ENCODE results near the gene OPA3. TPM values are rescaled to one million over a fixed set of nuclear protein-coding genes. Genes with fewer than 3 reads are reported as not detected.

OPA3 gene
- total RNA-seq, 1 experiment from 2014 or later = 10.1 TPM

GRCh38 chr19:45524575-45525129 lies 60.0 kb downstream of the OPA3 start (continued):
- TF ChIP-seq ZNF281 (CRISPR knock-in tag; IDR thresholded peaks at IDR 0.05) (no peak), MXD4 (CRISPR knock-in tag; IDR thresholded peaks at IDR 0.05; ENCODE audit: borderline replicate concordance) (no peak), CDX4 (CRISPR knock-in tag; IDR thresholded peaks at IDR 0.05; ENCODE audit: borderline replicate concordance) (no peak), ELF4 (CRISPR knock-in tag; IDR thresholded peaks at IDR 0.05; ENCODE audit: low read depth) (no peak), E2F4 (CRISPR knock-in tag; IDR thresholded peaks at IDR 0.05; ENCODE audit: borderline replicate concordance, low read depth) (no peak), JAZF1 (CRISPR knock-in tag; IDR thresholded peaks at IDR 0.05) (no peak), ZSCAN18 (CRISPR knock-in tag; IDR thresholded peaks at IDR 0.05) (no peak), ZNF263 (CRISPR knock-in tag; IDR thresholded peaks at IDR 0.05; ENCODE audit: low read depth) (no peak), RELA (CRISPR knock-in tag; IDR thresholded peaks at IDR 0.05; ENCODE audit: borderline replicate concordance) (no peak), SMAD3 (CRISPR knock-in tag; IDR thresholded peaks at IDR 0.05; ENCODE audit: borderline replicate concordance) (no peak), HMGA2 (CRISPR knock-in tag; IDR thresholded peaks at IDR 0.05) (no peak), MAX (CRISPR knock-in tag; IDR thresholded peaks at IDR 0.05) (no peak)

- ChIA-PET CTCF (interaction anchor here (0.9 to 1.2 kb wide), 3 partner anchors 29 to 154 kb away, joined by 3 to 4 read pairs (median 3); no protein-coding TSS in a partner anchor), POLR2A (no interaction called here)
- H3K27ac Mint-ChIP-seq = peak overlapping the region; percentile 91
- TF ChIP-seq OVOL2 (CRISPR knock-in tag; IDR thresholded peaks at IDR 0.05; ENCODE audit: borderline replicate concordance) = no peak
- peak; percentile 91 for TF ChIP-seq CTCF (IDR thresholded peaks at IDR 0.05)
- TF ChIP-seq HMGA2 (CRISPR knock-in tag; IDR thresholded peaks at IDR 0.05) = no peak
- no peak for TF ChIP-seq ZNF423 (CRISPR knock-in tag; IDR thresholded peaks at IDR 0.05)
- no peak for TF ChIP-seq TEAD1 (CRISPR knock-in tag; IDR thresholded peaks at IDR 0.05)
- H3K9me3 Mint-ChIP-seq = no peaks in the 10 kb centered on the region
- peaks cover 15% of the 10 kb centered on the region for H3K4me1 Mint-ChIP-seq
- peak; percentile 82 for ATAC-seq
- H3K27me3 Mint-ChIP-seq (ENCODE audit: low read depth) = no peaks in the 10 kb centered on the region; the same call in 1 of the 2 replicates
- H3K36me3 Mint-ChIP-seq = peaks cover 31% of the 10 kb centered on the region
- H3K4me3 Mint-ChIP-seq = no peak overlapping the region
- DNase-seq (ENCODE audit: low spot score) = peak; percentile 85
Measured at GRCh38 chr19:45523642-45524256, 60.9 kb downstream of the OPA3 start.

Data from WTC11 (cell line).